Activated T-helper 2 cell treated with anti-CD3 and anti-CD28 coated beads, Interferon-gamma antibody, Interleukin-2, Interleukin-4, amounts not matched to agents 10 μg/mL and 5 μg/mL and 100 μg/mL, durations not matched to agents 14 hours and 24 hours and 36 hours (primary cell): ENCODE results near the gene FOLR1. TPM values are rescaled to one million over a fixed set of nuclear protein-coding genes. Genes with fewer than 3 reads are reported as not detected.
"Not testable (repeated sequence)": the region's sequence is repeated elsewhere in the genome, so short reads cannot be mapped to it uniquely, and the experiment has no call there.

ENCODE experiments used
- DNase-seq: peaks from one replicate; pipeline ENCODE4 v3.0.0; 2021; ENCODE audit warnings: low spot score
- H3K27ac Mint-ChIP-seq: one replicate; pipeline ENCODE4 v1.8.0; 2021; ENCODE audit warnings: mixed read lengths
- H3K27me3 Mint-ChIP-seq: one replicate; pipeline ENCODE4 v1.8.0; 2021; ENCODE audit warnings: low read depth, mixed read lengths
- H3K36me3 Mint-ChIP-seq: one replicate; pipeline ENCODE4 v1.8.0; 2021; ENCODE audit warnings: low read depth, mixed read lengths
- H3K4me1 Mint-ChIP-seq: one replicate; pipeline ENCODE4 v1.8.0; 2021; ENCODE audit warnings: low read depth, mixed read lengths
- H3K4me3 Mint-ChIP-seq: one replicate; pipeline ENCODE4 v1.8.0; 2021; ENCODE audit warnings: low read depth, mild to moderate bottlenecking, moderate library complexity, mixed read lengths
- H3K9me3 Mint-ChIP-seq: one replicate; pipeline ENCODE4 v1.8.0; 2021; ENCODE audit warnings: mixed read lengths
- intact Hi-C: fragments of 100-400 bp; cut with micrococcal nuclease; formaldehyde crosslinking; loops from one replicate; pipeline ENCODE4 v1.15.1; 2023
- total RNA-seq: library from RNA; stranded (reverse); gene quantifications from 2 replicates; pipeline ENCODE4 v1.2.3, GENCODE V29; 2022

The FOLR1 gene
- total RNA-seq, 1 donor from 2014 or later, result not detected

DNA sequence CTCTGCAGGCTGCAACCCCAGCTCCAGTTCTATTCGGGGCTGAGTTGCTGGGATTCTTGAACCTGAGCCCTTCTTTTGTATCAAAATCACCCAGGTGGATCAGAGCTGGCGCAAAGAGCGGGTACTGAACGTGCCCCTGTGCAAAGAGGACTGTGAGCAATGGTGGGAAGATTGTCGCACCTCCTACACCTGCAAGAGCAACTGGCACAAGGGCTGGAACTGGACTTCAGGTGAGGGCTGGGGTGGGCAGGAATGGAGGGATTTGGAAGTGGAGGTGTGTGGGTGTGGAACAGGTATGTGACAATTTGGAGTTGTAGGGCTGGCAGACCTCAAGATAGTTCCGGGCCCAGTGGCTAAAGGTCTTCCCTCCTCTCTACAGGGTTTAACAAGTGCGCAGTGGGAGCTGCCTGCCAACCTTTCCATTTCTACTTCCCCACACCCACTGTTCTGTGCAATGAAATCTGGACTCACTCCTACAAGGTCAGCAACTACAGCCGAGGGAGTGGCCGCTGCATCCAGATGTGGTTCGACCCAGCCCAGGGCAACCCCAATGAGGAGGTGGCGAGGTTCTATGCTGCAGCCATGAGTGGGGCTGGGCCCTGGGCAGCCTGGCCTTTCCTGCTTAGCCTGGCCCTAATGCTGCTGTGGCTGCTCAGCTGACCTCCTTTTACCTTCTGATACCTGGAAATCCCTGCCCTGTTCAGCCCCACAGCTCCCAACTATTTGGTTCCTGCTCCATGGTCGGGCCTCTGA, 3.8 kb downstream of the FOLR1 start:
- DNase-seq, result no peak
- Mint-ChIP-seq H3K27ac (no peak overlapping the region), H3K4me3 (no peak overlapping the region), H3K36me3 (no peaks in the 10 kb centered on the region), H3K4me1 (no peaks in the 10 kb centered on the region), H3K27me3 (peaks cover 2% of the 10 kb centered on the region), H3K9me3 (no peaks in the 10 kb centered on the region)
- intact Hi-C loops, result no loop called here

- H3K9me3 Mint-ChIP-seq, DNase-seq, H3K36me3 Mint-ChIP-seq, H3K4me3 Mint-ChIP-seq, H3K27me3 Mint-ChIP-seq, H3K27ac Mint-ChIP-seq, H3K4me1 Mint-ChIP-seq, intact Hi-C loops: not testable (repeated sequence)
These were observed 9.5 kb downstream of the FOLR1 start for GRCh38 chr11:72201445-72201844.

GRCh38 chr11:72202571-72202970, 10.6 kb downstream of the FOLR1 start:
- H3K4me3 Mint-ChIP-seq, result no peak overlapping the region
- H3K27me3 Mint-ChIP-seq, result no peaks in the 10 kb centered on the region
- no peaks in the 10 kb centered on the region for H3K36me3 Mint-ChIP-seq
- peaks cover 5% of the 10 kb centered on the region for H3K4me1 Mint-ChIP-seq
- H3K9me3 Mint-ChIP-seq, result no peaks in the 10 kb centered on the region
- intact Hi-C loops, result no loop called here
- no peak for DNase-seq
- H3K27ac Mint-ChIP-seq, result no peak overlapping the region

DNA sequence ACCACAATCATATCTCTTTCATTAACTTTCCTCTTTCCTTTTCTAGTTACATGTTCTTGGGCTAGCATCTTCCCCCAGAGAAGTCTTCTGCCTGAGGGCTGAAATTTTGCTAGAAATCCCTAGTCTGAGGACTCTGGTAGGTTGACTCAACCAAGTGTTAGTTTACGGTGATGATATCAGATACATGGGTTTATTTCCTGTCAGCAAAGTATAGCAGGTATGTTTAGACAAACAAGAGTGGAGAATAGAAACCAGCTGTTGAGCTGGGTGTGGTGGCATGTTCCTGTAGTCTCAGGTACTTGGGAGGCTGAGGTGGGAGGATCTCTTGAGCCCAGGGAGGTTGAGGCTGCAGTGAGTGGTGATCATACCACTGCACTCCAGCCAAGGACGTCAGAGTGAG, 11.2 kb downstream of the FOLR1 start:
- no peaks in the 10 kb centered on the region for H3K27me3 Mint-ChIP-seq
- H3K4me1 Mint-ChIP-seq, result peaks cover 5% of the 10 kb centered on the region
- H3K9me3 Mint-ChIP-seq, result no peaks in the 10 kb centered on the region
- intact Hi-C loops, result no loop called here
- no peak for DNase-seq
- no peaks in the 10 kb centered on the region for H3K36me3 Mint-ChIP-seq
- H3K27ac Mint-ChIP-seq, result no peak overlapping the region
- no peak overlapping the region for H3K4me3 Mint-ChIP-seq

GRCh38 chr11:72204886-72205285, 12.9 kb downstream of the FOLR1 start:
- Mint-ChIP-seq H3K9me3 (peaks cover 13% of the 10 kb centered on the region), H3K27me3 (peaks cover 14% of the 10 kb centered on the region), H3K4me1 (peaks cover 5% of the 10 kb centered on the region), H3K4me3 (no peak overlapping the region), H3K27ac (no peak overlapping the region), H3K36me3 (peaks cover 5% of the 10 kb centered on the region)
- intact Hi-C loops, result no loop called here
- no peak for DNase-seq

- H3K27ac Mint-ChIP-seq, H3K4me1 Mint-ChIP-seq, DNase-seq, H3K4me3 Mint-ChIP-seq, intact Hi-C loops, H3K36me3 Mint-ChIP-seq: not testable (repeated sequence)
- peaks cover 18% of the 10 kb centered on the region for H3K9me3 Mint-ChIP-seq
- H3K27me3 Mint-ChIP-seq, result peaks cover 22% of the 10 kb centered on the region
These were observed 14.9 kb downstream of the FOLR1 start for GRCh38 chr11:72206794-72207193.

- peaks cover 18% of the 10 kb centered on the region for H3K9me3 Mint-ChIP-seq
- H3K4me1 Mint-ChIP-seq, result peaks cover under 1% of the 10 kb centered on the region
- intact Hi-C loops, result no loop called here
- no peak for DNase-seq
- H3K27ac Mint-ChIP-seq, result no peak overlapping the region
- H3K27me3 Mint-ChIP-seq, result peaks cover 33% of the 10 kb centered on the region
- peaks cover 6% of the 10 kb centered on the region for H3K36me3 Mint-ChIP-seq
- no peak overlapping the region for H3K4me3 Mint-ChIP-seq
These were observed 16.3 kb downstream of the FOLR1 start for GRCh38 chr11:72208281-72208680.

DNA sequence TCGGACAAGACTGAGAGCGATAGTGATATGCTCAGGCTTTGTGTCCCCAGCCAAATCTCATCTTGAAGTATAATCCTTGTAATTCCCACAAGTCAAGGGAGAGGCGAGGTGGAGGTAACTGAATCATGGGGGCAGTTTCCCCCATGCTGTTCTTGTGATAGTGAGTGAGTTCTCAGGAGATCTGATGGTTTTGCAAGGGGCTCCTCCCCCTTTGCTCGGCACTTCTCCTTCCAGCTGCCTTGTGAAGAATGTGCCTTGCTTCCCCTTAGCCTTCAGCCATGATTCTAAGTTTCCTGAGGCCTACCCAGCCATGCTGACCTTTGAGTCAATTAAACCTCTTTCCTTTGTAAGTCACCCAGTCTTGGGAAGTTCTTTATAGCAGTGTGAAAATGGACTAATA, 17.2 kb downstream of the FOLR1 start:
- peaks cover 18% of the 10 kb centered on the region for H3K9me3 Mint-ChIP-seq
- H3K4me3 Mint-ChIP-seq, result no peak overlapping the region
- H3K4me1 Mint-ChIP-seq, result no peaks in the 10 kb centered on the region
- DNase-seq, result no peak
- intact Hi-C loops, result no loop called here
- H3K36me3 Mint-ChIP-seq, result peaks cover 6% of the 10 kb centered on the region
- H3K27me3 Mint-ChIP-seq, result peaks cover 37% of the 10 kb centered on the region
- H3K27ac Mint-ChIP-seq, result no peak overlapping the region

DNA sequence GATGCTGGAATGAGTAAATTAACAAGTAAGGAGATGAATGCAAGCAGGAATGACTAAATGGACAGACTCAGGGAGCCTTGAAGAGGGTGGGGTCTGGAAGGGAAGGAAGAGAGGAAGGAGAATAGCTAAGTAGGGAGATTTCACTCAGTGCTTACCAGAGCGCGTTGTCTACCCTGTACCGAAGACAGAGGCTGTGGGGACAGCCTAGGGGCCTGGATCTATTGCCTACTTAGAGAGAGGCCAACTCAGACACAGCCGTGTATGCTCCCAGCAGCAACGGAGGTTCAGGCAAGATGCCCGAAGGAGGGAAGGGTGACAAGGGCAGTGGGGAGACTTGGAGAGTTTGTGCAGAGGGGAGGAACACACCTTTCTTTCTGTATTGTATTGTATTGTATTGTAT, 24.7 kb downstream of the FOLR1 start, which contains the start of gene FOLR2:
Gene FOLR2, plus strand, starts transcription at position 157 of the 400 bp plus-strand sequence. CDS start 1,791 bp downstream, outside the sequence.
- DNase-seq, result no peak
- Mint-ChIP-seq H3K27me3 (peaks cover 38% of the 10 kb centered on the region), H3K4me3 (no peak within 1 kb of the TSS), H3K9me3 (no peaks in the 10 kb centered on the region), H3K4me1 (peaks cover 17% of the 10 kb centered on the region), H3K27ac (no peak within 1 kb of the TSS), H3K36me3 (no peaks in the 10 kb centered on the region)
- intact Hi-C loops, result no loop called here

DNA sequence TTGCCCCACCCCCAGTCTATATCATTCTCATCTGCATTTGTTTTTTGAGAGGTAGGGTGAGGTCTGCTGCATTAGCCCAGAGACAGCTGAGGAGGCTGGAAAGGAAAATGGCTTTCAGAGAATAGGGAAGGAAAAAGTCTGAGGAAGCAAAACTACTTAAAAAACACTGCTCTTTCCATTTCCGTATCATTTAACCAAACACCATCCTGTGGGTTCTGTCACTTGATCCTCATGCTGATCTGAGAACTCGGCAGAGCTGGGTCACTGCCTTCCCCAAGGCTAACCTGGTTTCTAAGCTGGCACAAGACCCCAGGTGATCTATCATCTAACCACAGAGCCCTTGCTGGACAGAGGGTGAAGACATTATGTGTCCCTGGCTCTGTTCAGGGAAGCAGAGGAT, 25.9 kb downstream of the FOLR1 start:
- H3K27me3 Mint-ChIP-seq, result peaks cover 32% of the 10 kb centered on the region
- intact Hi-C loops, result no loop called here
- DNase-seq, result no peak
- peaks cover 21% of the 10 kb centered on the region for H3K4me1 Mint-ChIP-seq
- no peak overlapping the region for H3K27ac Mint-ChIP-seq
- no peak overlapping the region for H3K4me3 Mint-ChIP-seq
- no peaks in the 10 kb centered on the region for H3K9me3 Mint-ChIP-seq
- no peaks in the 10 kb centered on the region for H3K36me3 Mint-ChIP-seq

DNA sequence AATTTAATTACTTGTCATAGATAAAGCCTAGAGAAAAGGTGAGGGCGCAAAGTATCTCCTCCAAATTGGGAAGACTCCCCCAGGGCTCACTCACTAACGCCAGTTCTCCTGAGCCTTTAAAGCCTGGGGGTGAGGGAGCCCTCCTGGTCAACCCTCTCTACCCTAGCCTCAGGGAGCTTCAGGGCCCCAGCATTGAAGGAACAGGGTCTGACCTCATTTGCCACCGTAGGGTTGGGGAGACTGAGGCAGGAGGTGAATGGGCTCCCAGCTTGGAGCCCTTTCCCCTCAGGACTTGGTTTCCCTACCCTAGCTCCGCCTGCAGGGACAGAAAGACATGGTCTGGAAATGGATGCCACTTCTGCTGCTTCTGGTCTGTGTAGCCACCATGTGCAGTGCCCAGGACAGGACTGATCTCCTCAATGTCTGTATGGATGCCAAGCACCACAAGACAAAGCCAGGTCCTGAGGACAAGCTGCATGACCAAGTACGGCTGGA, 26.4 kb downstream of the FOLR1 start:
- DNase-seq, result no peak
- peaks cover 27% of the 10 kb centered on the region for H3K27me3 Mint-ChIP-seq
- intact Hi-C loops, result no loop called here

DNA sequence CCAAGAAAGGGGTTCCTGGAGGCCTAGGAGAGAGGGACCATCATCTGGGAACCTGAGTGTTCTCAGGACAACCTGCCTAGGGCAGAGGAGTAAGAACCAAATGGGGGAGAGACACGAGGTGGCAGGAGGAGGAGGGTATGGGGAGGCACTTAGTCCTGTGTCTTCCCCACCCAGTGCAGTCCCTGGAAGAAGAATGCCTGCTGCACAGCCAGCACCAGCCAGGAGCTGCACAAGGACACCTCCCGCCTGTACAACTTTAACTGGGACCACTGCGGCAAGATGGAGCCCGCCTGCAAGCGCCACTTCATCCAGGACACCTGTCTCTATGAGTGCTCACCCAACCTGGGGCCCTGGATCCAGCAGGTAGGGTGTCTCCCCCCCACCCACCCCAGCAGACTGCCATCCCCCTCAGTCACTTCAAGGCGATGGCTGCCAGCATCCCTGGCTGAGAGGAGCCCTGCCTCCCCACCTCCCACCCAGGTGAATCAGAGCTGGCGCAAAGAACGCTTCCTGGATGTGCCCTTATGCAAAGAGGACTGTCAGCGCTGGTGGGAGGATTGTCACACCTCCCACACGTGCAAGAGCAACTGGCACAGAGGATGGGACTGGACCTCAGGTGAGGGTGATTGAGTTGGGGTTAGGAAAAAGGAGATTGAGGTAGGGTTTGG, 28.9 kb downstream of the FOLR1 start:
- H3K27me3 Mint-ChIP-seq, result peaks cover 11% of the 10 kb centered on the region
- H3K27ac Mint-ChIP-seq, result no peak overlapping the region
- H3K36me3 Mint-ChIP-seq, result no peaks in the 10 kb centered on the region
- DNase-seq, result no peak
- peaks cover 28% of the 10 kb centered on the region for H3K4me1 Mint-ChIP-seq
- no peak overlapping the region for H3K4me3 Mint-ChIP-seq
- no peaks in the 10 kb centered on the region for H3K9me3 Mint-ChIP-seq
- intact Hi-C loops, result loop anchor here (5.0 kb wide), 2 partner anchors 179 to 434 kb away; no protein-coding TSS in a partner anchor

More for the DNA sequence above, 26.4 kb downstream of the FOLR1 start:
- H3K4me1 Mint-ChIP-seq, result peaks cover 23% of the 10 kb centered on the region
- H3K36me3 Mint-ChIP-seq, result no peaks in the 10 kb centered on the region
- no peaks in the 10 kb centered on the region for H3K9me3 Mint-ChIP-seq
- no peak overlapping the region for H3K4me3 Mint-ChIP-seq
- no peak overlapping the region for H3K27ac Mint-ChIP-seq
